Effector CD8-positive, alpha-beta T cell (primary cell): ENCODE results near the gene ACE.

Experiments
- DNase-seq: peaks from one replicate; lab custom pipeline; 2025; lab: John Stamatoyannopoulos, UW

ACE gene

DNA sequence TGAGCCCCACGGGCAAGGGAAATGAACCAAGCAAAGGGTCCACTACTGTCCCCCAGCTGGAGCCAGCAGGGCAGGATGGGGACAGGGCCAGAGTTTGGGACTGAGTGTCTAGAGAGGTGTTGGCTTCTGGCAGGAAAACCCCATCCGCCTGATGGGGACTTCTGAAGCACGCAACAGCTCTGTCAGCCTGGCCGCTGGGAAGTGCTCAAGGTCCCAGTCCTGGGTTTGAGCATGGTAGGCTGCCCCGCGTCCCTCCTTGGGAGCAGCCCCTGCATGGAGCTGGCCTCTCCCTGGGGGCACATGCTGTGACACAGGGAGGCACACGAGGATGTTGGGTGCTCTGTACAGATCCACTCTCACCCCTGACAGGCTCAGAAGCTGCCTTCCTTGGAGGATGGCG is 14.6 kb downstream of the ACE start:
- DNase-seq = no peak

DNA sequence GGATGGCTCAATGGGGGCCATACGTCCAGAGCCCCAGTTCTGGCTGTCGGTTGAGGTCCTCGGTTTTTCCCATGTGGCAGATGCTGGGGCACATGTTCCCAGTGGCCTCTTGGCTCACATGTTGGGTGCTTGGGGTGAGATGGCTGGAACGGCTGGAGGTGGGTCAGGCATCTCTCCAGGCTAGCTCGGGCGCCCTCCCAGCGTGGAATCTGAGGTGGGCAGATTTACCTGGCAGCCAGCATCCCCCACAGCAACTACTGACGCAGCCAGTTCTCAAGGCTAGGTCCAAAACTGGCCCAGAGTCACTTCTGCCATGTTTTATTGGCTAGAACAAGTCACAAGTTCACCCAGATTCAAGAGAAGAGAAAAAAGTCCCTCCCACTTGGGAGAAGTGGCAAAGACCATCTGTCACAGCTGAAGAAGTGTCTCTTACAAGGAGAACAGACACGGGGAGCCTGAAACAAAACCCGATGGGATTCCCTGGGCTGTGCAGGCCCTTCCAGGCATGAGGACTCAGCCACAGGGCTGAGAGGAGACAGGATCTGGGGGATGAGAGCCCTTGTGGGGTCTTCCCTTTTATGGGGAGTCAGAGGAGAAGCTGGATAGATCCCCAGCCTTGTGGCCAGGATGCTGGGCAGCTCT is 15.2 kb downstream of the ACE start:
- no peak for DNase-seq

DNA sequence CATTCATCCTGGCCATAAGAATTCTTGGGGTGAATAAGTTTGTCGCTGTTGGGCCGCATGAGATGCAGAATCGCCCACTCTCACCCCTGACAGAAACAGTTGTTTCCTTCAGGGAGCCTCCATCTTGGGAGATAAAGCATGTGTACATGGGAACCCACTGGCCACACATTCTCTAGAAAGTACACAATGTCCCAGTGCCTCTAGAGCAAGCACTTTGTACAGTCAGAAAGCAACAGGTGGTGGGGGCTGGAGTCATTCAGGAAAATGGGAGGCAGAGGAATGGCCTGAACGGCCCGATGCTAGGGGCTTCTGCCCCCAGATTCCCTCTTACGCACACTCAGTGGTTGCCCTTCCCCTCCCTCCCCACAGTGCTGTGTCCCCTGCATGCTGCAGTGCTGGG is 16.1 kb downstream of the ACE start:
- DNase-seq = no peak

DNA sequence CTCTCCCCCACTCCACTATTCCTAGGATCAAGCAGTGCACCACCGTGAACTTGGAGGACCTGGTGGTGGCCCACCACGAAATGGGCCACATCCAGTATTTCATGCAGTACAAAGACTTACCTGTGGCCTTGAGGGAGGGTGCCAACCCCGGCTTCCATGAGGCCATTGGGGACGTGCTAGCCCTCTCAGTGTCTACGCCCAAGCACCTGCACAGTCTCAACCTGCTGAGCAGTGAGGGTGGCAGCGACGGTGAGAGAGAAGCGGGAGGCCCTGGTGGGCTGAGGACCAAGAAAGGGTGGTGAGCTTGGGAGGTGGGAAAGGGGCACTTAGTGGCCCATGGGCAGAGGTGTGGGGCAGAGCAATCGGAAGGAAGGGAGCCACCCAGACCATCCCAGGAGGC is 16.6 kb downstream of the ACE start:
- DNase-seq = no peak

DNA sequence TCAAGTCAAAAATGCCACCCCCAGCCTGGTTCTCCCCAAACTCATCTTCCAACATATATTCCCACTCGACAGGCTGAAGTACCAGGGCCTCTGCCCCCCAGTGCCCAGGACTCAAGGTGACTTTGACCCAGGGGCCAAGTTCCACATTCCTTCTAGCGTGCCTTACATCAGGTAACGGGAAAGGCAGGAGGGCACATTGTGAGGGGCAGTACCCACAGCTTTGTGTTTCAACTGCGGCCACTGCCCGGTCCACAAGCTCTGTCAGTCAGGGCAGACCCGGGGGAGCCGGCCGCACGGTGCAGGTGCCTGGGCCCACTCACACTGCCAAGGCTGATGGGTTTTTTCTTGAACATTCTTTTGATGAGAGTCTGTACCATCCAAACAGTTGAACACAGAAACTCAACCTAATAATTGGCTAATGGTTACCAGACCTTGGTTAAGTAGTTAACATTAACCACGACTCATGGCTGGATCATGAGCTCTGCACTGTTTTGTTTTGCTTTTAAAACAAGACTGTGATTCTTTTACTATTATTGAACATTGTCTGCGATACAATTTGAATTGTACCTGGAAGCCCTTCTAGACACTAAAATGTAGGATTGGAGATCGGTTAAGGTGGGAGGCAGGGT is 17.6 kb downstream of the ACE start:
- DNase-seq = no peak

DNA sequence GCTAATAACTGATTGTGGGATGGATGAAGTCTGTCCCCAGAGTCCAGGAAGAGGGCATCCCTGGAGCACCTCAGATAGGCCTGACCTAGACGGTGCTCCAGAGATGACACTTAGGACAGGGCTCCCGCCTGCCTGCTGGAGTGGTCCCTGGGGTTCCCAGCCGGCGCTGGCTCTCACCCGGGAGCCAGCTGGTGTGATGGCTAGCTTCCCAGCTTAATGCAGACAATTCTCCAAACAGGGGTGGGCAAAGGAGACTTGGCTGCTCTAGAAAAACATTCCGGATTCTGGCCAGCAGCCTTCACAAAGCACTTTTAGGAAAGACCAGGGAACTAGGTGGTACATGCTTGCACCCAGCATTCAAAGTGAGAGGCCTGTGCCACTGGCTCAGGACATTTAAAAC is 18.6 kb downstream of the ACE start:
- DNase-seq = no peak

DNA sequence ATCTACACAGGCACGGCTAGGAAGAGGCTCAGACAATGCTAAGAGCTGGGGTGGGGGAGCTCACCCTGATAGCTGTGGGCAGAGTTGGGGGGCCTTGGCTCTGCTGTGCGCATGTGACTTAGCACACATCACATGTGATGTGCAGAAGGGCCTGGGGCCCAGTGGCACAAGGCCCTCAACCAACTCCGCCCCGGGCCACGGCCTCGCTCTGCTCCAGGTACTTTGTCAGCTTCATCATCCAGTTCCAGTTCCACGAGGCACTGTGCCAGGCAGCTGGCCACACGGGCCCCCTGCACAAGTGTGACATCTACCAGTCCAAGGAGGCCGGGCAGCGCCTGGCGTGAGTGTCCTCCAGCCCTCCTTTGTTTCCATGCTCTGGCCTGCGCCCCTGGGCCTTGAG is 19.3 kb downstream of the ACE start:
- DNase-seq = no peak

DNA sequence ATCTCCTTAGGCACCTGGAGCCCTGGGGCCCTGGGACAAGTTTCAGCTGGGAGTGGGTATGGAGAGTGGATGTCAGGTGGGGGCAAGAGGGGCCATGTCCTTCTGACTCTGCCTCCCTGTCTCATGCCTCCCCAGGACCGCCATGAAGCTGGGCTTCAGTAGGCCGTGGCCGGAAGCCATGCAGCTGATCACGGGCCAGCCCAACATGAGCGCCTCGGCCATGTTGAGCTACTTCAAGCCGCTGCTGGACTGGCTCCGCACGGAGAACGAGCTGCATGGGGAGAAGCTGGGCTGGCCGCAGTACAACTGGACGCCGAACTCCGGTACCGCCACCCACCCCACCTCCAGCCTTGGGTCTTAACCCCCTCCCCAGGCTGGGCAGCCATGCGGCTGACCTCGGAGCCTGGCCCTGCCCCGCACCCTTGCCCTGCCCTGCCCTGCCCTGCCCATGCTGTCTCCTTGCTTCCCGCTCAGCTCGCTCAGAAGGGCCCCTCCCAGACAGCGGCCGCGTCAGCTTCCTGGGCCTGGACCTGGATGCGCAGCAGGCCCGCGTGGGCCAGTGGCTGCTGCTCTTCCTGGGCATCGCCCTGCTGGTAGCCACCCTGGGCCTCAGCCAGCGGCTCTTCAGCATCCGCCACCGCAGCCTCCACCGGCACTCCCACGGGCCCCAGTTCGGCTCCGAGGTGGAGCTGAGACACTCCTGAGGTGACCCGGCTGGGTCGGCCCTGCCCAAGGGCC is 20.0 kb downstream of the ACE start:
- no peak for DNase-seq

DNA sequence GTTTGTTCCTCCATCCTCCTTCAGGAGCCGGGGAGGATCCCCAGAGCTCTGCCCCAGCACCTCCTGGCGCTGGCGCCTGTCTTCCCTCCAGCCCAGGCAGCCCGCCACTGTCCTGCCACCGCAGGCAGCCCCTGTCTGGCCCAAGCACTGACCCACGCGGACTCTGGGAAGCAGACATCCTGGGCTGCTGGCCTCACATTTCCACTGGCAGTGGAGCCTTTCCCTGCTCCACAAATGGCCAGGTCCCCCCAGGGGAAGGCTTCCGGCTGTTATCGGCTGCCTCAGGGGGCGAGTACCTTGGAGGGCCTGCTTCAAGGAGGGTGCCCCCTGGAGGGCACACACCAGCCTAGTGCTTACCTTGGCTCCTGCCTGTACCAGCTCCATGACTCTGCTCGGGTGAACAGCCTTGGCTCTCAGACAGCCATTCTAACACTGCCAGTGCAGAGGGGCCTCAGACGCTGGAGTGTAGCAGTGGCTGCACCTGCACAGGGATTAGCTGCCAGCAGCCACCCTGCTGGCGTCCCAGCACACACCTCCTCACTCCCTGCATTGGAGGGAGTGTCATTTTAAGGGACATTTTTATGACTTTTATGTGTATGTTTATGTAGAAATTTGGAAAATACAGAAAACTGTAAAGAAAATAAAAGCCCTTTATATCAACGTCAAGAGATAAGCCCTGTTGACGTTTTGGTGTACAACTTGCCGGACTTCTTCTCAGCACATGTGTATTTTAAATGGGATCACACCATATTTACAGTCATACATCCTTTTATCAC is 21.0 kb downstream of the ACE start:
- no peak for DNase-seq

DNA sequence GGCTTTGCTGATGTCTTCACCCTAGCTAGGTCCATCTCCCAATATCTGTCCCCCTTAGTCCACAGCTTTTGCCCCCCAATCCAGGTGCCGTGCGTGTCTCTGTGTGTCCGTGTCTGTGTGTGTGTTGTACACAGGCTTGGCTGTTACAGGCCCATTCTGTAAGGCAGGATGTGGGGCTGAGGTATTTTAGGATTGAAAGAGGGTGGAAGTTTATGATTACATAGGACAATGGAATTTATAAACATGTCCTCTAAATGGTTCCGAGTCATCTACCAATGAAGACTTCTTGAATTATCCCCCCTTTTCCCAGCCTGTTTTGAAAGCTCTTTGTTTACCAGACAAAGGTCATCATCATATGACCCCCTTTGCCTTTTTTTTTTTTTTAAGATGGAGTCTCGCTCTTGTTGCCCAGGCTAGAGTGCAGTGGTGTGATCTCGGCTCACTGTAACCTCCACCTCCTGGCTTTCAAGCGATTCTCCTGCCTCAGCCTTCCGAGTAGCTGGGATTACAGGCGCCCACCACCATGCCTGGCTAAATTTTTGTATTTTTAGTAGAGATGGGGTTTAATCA is 21.9 kb downstream of the ACE start:
- no peak for DNase-seq

DNA sequence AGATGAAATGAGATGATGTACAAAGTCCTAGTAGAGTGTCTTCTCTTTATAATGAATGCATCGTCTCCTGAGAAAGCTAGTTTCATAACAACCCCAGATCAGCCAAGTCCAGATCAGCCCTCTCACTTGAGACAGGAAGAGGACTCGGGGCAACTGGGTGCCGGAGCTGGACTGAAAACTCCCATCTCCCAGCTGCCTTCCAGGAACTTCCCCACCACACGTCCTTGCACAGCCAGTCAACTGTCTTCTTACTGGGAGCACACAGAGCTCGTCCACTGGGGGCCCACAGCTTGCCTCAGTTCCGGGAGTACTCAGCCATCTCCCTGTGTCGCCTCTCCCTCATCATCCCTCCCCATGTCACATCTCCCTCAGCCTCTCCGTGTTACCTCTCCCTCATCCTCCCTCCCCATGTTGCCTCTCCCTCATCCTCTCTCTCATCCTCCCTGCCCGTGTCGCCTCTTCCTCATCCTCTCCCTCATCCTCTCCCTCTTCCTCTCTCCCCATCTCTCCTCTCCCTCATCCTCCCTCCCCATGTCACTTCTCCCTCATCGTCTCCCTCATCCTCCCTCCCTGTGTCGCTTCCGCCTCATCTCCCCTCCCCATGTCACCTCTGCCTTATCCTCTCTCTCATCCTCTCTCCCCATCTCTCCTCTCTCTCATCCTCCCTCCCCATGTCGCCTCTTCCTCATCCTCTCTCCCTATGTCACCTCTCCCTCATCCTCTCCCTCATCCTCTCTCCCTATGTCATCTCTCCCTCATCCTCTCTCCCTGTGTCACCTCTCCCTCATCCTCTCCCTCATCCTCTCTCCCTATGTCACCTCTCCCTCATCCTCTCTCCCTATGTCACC is 23.9 kb downstream of the ACE start:
- no peak for DNase-seq

DNA sequence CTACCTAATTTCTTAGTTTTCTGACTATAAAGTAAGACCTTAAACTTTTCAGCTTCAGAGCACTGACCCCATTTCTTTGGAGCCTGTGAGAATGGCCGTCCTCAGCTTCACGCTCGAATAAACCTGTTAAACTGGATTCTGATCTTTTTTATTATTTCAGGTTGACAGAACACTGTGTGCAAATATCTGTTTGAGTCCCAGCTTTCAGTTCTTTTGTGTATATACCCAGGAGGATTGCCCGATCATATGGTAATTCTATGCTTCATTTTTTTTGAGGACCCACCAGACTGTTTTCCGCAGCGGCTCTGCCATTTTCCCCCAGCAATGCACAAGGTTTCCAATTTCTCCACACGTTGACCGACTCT is 26.5 kb downstream of the ACE start:
- no peak for DNase-seq

DNA sequence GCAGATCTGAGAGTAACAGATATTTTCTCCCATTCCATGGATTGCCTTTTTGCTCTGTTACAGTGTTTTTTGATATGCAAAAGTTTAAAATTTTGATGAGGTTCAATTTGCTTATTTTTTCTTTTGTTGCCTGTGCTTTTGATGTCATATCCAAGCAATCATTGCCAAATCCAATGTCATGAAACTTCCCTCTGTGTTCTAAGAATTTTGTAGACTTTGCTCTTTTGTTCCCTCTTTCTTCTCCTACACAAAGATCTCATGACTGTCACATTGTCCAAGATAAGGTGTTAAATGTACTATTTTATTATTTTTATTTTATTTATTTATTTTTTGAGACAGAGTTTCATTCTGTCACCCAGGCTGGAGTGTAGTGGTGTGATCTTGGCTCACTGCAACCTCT is 27.4 kb downstream of the ACE start:
- no peak for DNase-seq

DNA sequence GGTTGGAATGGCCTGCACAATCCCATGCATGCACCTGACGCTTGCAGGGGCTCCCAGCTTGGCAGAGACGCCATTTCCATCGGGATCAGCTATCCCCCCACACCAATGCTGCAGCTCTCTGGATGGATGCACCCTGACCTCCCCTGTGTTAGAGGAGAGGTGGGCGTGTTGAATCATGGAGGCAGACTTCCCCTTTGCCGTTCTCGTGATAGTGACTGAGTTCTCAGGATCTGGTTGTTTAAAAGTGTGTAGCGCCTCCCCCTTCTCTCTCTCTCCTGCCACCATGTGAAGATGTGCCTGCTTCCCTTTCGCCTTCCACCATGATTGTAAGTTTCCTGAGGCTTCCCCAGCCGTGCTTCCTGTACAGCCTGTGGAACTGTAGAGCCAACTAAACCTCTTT is 28.5 kb downstream of the ACE start:
- no peak for DNase-seq

DNA sequence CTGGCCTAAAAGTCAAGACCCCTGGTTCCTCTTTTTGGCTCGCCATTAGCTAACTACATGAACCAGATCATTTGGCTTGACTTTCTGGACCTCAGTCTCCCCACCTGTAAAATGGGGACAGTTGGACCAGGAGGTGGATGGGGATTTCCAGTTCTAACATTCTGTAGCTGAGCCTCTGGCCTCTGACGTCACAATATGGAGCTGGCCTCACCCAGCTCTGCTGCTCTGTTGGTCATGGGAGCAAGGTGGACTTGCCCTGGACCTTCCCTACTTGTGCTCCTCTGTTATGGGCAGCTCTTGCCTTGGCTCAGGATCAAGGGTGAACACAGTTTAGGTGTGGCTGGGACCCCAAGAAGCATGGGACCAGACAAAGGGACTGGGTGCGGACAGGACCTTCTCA is 29.8 kb downstream of the ACE start:
- no peak for DNase-seq

DNA sequence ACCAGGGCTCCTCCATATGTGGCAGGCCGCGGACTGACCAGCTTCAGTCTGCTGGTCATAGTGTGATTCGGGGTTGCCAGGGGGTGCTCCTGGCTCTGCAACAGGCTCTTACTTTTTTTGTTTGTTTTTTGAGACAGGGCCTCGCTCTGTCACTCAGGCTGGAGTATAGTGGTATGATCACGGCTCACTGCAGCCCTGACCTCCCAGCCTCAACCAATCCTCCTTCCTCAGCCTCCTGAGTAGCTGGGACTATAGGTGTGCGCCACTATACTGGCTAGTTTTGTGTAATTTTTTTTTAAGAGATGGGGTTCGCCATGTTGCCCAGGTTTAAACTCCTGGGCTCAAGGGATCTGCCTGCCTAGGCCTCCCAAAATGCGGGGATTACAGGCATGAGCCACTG is 34.5 kb downstream of the ACE start:
- no peak for DNase-seq

DNA sequence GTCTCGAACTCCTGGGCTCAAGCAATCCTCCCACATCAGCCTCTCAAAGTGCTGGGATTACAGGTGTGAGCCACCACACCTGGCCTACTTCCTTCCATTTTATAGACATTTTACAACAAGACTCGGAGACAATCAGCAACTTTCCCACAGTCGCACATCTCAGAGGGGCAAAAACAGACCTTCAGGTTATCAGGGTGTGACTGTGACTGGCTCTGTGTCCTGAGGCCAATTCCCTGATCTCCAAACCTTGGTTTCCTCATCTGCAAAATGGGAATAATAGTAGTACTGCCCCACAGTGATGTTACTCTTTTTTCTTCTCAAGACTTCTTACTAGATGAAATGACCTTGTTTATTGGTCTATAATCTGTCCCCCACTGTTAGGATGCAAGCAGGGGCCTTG is 35.5 kb downstream of the ACE start:
- DNase-seq = no peak

DNA sequence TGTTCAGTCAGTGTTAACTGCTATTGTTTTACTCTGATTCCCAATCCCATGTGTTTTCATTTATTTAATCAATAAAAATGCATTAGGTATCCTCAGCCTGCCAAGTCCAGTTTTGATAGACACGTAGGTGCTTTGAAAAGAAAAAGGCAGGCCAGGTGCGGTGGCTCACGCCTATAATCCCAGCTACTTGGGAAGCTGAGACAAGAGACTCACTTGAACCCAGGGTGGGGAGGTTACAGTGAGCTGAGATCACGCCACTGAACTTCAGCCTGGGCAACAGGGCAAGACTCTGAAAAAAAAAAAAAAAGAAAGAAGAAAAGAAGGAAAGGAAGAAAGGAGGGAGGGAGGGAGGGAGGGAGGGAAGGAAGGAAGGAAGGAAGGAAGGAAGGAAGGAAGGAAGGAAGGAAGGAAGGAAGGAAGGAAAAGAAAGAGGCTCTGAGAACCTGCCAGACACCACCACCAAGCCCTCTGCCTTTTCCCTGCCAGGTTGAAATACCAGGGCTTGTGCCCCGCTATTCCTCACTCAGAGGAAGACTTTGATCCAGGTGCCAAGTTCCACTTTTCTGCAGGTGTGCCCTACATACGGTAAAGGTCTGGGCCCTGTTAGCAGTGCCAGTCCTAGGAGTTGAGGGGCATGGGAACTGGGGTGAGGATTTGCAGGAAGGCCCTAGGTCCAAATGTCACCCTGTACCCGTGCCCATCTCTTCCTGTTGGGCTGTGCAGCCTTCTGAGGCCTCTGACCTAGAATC is 36.2 kb downstream of the ACE start:
- no peak for DNase-seq

DNA sequence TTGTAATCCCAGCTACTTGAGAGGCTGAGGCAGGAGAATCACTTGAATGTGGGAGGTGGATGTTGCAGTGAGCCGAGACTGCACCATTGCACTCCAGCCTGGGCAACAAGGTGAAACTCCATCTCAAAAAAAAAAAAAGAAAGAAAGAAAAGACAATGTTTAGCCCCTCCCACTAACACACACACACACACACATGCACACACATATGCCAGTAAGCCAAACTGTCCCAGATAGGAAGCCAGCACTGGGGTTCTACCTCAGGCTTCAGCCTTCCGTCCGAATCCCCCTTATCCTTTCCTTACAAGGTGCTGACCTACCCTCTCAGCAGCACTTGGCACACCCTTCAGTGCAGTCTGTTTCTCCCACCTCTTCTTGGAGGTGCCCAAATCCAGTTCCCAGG is 37.6 kb downstream of the ACE start:
- DNase-seq = no peak

DNA sequence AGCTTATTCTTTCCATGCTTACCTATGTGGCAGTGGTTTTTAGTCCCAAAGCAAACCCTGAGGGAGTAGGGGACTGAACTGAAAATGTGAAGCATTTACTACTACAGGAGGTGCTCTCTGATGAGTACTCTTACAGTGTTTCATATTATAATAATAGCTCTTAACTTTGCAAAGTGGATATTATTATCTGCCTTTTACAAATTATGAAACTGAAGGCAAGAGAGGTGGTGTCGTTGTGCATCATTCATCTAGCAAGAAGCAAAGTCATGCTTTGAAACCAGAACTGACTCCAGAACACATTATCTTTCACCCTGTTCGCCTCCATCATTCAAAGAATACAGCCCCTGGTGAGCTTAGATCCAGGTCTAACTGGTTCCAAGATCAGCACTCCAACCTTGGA is 38.1 kb downstream of the ACE start:
- DNase-seq = no peak

DNA sequence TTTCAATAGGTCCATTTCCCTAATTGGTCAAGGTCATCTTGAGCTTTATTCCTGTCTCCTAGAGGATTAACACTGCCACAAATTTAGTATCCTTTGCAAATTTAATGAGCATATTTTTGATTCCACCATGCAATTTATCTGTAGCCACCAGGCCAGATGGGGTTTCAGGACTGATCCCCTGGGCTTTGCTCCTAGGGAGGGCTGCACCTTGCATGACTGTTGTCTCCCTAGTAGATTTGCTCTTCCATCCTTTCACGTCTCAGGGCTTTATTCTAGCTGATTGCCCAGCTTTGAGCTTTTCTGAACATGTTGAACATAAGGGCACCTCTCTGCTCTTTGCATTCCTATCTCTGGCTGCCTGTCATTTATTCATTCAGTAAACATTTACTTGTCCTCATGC is 38.6 kb downstream of the ACE start:
- no peak for DNase-seq
